Measurements from ENCODE around the gene ZNF319. TPM values are rescaled to one million over a fixed set of nuclear protein-coding genes. Genes with fewer than 3 reads are reported as not detected.
"Not testable (repeated sequence)": the region's sequence is repeated elsewhere in the genome, so short reads cannot be mapped to it uniquely, and the experiment has no call there.

Gene ZNF319
- total and polyA plus RNA-seq, 4 experiments from 2014 or later = 2.3 to 20.5 (median 18.1) TPM

DNA sequence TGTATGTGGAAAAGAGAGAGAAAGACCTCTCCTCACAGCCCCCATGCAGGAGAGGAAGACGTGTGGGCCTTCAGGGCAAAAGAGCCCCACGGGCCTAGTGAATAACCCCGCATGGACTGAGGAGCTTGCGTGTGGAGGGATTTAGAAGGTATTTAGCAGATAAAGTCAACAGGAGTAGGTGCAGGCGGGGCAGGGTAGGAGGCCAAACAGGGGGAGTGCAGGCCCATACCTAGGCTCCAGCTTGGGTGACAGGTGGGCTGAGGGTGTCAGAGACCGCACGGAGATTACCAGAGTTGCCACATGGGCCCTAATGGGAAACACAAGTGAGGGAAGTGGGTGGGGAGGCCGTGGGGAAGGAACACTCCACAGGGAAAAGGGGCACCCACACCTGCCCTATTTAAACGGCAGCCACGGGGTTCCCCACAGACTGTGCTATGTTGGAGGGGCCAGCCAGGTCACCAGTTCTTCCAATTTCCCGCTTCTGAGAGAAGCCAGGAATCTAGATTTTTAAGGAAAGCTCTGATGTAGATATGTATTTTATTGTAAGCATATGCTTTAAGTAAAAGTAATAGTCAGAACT is 21.4 kb downstream of the ZNF319 start:
- Histone ChIP-seq H3K9me3 (ENCODE audit: control insufficient read depth in 1 of 2, low read length in 2 of 2) (no peaks in the 10 kb centered on the region), H3K4me1 (ENCODE audit: insufficient read depth, low read length) (peaks cover 3% of the 10 kb centered on the region), H3K4me3 (ENCODE audit: low read length in 2 of 2) (no peak overlapping the region), H3K27me3 (ENCODE audit: insufficient read depth, low read length) (no peaks in the 10 kb centered on the region), H3K27ac (ENCODE audit: low read depth, low read length) (no peak overlapping the region), H3K36me3 (ENCODE audit: insufficient read depth, low read length) (no peaks in the 10 kb centered on the region)
- peaks cover 0 to 3% (median 0%) of the 10 kb centered on the region in 4 donors for H3K4me1 Mint-ChIP-seq
- H3K9me3 Mint-ChIP-seq = no peaks in the 10 kb centered on the region
- ChIA-PET CTCF (ENCODE audit: partially characterized antibody) (interaction anchor here (1.2 kb wide), 1 partner anchor 13 kb away, joined by 3 read pairs; no protein-coding TSS in a partner anchor), POLR2A (ENCODE audit: partially characterized antibody) (no interaction called here)
- H3K27me3 Mint-ChIP-seq = no peaks in the 10 kb centered on the region
- intact Hi-C loops (cut with micrococcal nuclease) = no loop called here
- H3K4me3 Mint-ChIP-seq = no peak overlapping the region
- no peaks in the 10 kb centered on the region for H3K36me3 Mint-ChIP-seq
- no peak for DNase-seq
- H3K27ac Mint-ChIP-seq = no peak overlapping the region

DNA sequence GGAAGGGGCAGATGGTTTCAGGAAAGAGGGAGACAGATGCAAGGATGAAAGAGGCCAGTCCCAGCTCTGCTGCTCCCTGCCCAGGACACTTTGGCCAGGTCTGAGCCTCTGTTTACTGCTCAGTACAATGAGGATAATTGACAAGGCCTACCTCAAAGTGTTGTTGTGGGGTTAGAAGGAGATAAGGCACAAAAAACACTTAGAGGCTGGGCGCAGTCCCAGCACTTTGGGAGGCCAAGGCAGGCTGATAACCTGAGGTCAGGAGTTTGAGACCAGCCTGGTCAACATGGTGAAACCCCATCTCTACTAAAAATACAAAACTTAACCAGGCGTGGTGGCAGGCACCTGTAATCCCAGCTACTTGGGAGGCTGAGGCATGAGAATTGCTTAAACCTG is 22.4 kb downstream of the ZNF319 start:
- H3K4me3 ChIP-seq (ENCODE audit: low read length in 2 of 2); POLR2A ChIA-PET (ENCODE audit: partially characterized antibody); H3K4me1 Mint-ChIP-seq; H3K9me3 ChIP-seq (ENCODE audit: control insufficient read depth in 1 of 2, low read length in 2 of 2); H3K27me3 Mint-ChIP-seq; H3K36me3 ChIP-seq (ENCODE audit: insufficient read depth, low read length); H3K4me3 Mint-ChIP-seq; H3K36me3 Mint-ChIP-seq; H3K27me3 ChIP-seq (ENCODE audit: insufficient read depth, low read length); H3K4me1 ChIP-seq (ENCODE audit: insufficient read depth, low read length); CTCF ChIA-PET (ENCODE audit: partially characterized antibody); intact Hi-C loops (cut with micrococcal nuclease); H3K27ac ChIP-seq (ENCODE audit: low read depth, low read length); DNase-seq; H3K9me3 Mint-ChIP-seq: not testable (repeated sequence)
- peak overlapping the region in 1 of 7 donors; percentile 12 for H3K27ac Mint-ChIP-seq

DNA sequence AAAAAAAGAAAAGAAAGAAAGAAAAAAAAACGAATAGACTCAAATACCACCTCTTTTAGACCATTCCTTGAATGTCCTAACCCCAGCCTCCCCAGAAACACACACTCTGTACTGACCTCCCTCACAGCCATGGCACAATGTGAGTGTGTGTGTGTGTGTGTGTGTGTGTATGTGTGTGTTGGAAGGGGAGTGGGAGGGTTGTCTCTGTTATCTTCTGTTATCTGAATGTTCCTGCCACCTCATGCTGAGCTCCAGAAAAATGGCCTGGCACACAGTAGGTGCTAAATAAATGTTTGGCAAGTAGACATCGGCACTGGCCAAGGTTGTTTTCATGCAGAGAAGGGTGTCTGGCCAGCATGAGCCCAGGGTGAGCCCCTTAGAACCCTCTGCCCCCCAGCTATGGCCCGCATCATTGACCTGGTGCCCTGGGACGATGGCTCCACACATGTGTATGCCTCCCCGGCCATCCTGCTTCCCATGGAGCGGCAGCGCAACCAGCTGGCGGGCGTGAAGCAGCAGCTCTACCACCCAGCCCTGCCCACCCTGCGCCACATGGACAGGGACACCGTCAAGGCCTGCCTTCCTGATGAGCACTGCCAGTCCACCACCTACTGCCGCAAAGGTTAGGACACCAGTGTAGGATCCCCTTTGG is 22.9 kb downstream of the ZNF319 start:
- H3K4me3 Mint-ChIP-seq = no peak overlapping the region
- H3K9me3 Mint-ChIP-seq = no peaks in the 10 kb centered on the region
- Histone ChIP-seq H3K4me3 (ENCODE audit: low read length in 2 of 2) (no peak overlapping the region), H3K4me1 (ENCODE audit: insufficient read depth, low read length) (no peaks in the 10 kb centered on the region), H3K27ac (ENCODE audit: low read depth, low read length) (no peak overlapping the region), H3K27me3 (ENCODE audit: insufficient read depth, low read length) (no peaks in the 10 kb centered on the region), H3K9me3 (ENCODE audit: control insufficient read depth in 1 of 2, low read length in 2 of 2) (no peaks in the 10 kb centered on the region), H3K36me3 (ENCODE audit: insufficient read depth, low read length) (no peaks in the 10 kb centered on the region)
- POLR2A ChIA-PET (ENCODE audit: partially characterized antibody) = no interaction called here
- no peak overlapping the region for H3K27ac Mint-ChIP-seq
- no peaks in the 10 kb centered on the region for H3K27me3 Mint-ChIP-seq
- no peak for DNase-seq
- CTCF ChIA-PET (ENCODE audit: partially characterized antibody) = interaction anchor here (1.0 to 1.2 kb wide), 2 partner anchors 11 to 21 kb away, joined by 3 read pairs; no protein-coding TSS in a partner anchor
- H3K4me1 Mint-ChIP-seq = no peaks in the 10 kb centered on the region
- intact Hi-C loops (cut with micrococcal nuclease) = no loop called here
- no peaks in the 10 kb centered on the region for H3K36me3 Mint-ChIP-seq

DNA sequence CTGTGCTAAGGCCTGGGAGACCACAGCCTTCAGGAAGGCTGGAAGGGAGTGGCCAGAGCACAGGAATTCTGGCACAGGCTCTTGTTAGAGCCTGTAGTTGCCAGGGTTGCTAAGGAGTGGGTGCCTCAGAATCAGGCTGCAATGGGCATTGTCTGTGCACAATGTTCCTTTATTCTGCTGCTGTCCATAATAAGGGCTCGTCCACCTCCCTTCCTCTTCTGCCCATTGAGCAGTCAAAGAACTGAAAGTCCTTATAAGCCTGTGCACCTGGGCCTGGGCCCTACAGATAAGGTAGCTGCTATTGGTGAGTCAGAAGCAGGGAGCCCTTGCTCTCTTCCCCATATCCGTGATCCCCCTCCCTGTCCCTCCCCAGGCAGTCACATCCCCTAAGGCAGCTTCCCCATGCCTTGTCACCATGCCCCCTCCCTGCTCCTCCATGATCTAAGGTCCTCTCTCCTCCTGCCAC is 24.1 kb downstream of the ZNF319 start:
- CTCF ChIA-PET (ENCODE audit: partially characterized antibody) = interaction anchor here (1.0 to 1.2 kb wide), 2 partner anchors 10 to 22 kb away, joined by 3 read pairs; no protein-coding TSS in a partner anchor
- H3K27ac ChIP-seq (ENCODE audit: low read depth, low read length) = no peak overlapping the region
- H3K4me3 ChIP-seq (ENCODE audit: low read length in 2 of 2) = no peak overlapping the region
- intact Hi-C loops (cut with micrococcal nuclease) = no loop called here
- H3K9me3 ChIP-seq (ENCODE audit: control insufficient read depth in 1 of 2, low read length in 2 of 2) = no peaks in the 10 kb centered on the region
- POLR2A ChIA-PET (ENCODE audit: partially characterized antibody) = no interaction called here
- H3K4me3 Mint-ChIP-seq = no peak overlapping the region
- DNase-seq = no peak
- H3K36me3 Mint-ChIP-seq = no peaks in the 10 kb centered on the region
- no peaks in the 10 kb centered on the region for H3K4me1 ChIP-seq (ENCODE audit: insufficient read depth, low read length)
- H3K27ac Mint-ChIP-seq = no peak overlapping the region
- no peaks in the 10 kb centered on the region for H3K27me3 ChIP-seq (ENCODE audit: insufficient read depth, low read length)
- H3K4me1 Mint-ChIP-seq = no peaks in the 10 kb centered on the region
- H3K36me3 ChIP-seq (ENCODE audit: insufficient read depth, low read length) = no peaks in the 10 kb centered on the region
- no peaks in the 10 kb centered on the region for H3K27me3 Mint-ChIP-seq
- H3K9me3 Mint-ChIP-seq = no peaks in the 10 kb centered on the region

DNA sequence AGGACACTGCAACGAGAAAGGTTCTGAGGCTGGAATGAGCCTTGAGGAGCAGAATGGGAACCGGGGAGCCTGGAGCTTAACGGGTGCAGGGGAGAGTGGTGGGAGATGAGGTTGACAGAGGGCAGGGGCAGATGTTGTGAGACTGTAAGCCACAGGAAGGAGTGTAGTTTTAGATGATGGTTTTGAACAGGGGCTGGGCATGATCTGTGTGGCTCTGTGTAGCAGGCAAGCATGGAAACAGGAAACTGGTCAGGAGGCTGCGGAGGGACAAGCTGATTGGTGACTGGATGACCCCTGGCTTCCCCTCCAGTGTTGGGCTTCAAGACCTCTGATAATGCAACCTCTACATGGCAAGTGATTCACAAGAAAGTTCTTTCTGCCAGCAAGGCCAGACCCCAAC is 28.2 kb downstream of the ZNF319 start:
- H3K36me3 ChIP-seq (ENCODE audit: insufficient read depth, low read length) = no peaks in the 10 kb centered on the region
- ChIA-PET POLR2A (ENCODE audit: partially characterized antibody) (no interaction called here), CTCF (ENCODE audit: partially characterized antibody) (interaction anchor here (0.7 to 0.9 kb wide), 2 partner anchors 9 to 47 kb away, joined by 3 read pairs; no protein-coding TSS in a partner anchor)
- H3K27me3 Mint-ChIP-seq = no peaks in the 10 kb centered on the region
- no peaks in the 10 kb centered on the region for H3K9me3 Mint-ChIP-seq
- no peak overlapping the region for H3K4me3 Mint-ChIP-seq
- DNase-seq = no peak
- no peaks in the 10 kb centered on the region for H3K9me3 ChIP-seq (ENCODE audit: control insufficient read depth in 1 of 2, low read length in 2 of 2)
- H3K27ac ChIP-seq (ENCODE audit: low read depth, low read length) = no peak overlapping the region
- no peaks in the 10 kb centered on the region for H3K27me3 ChIP-seq (ENCODE audit: insufficient read depth, low read length)
- intact Hi-C loops (cut with micrococcal nuclease) = no loop called here
- no peak overlapping the region for H3K4me3 ChIP-seq (ENCODE audit: low read length in 2 of 2)
- no peaks in the 10 kb centered on the region for H3K4me1 Mint-ChIP-seq
- H3K27ac Mint-ChIP-seq = peak overlapping the region in 1 of 7 donors; percentile 68
- H3K36me3 Mint-ChIP-seq = no peaks in the 10 kb centered on the region
- no peaks in the 10 kb centered on the region for H3K4me1 ChIP-seq (ENCODE audit: insufficient read depth, low read length)

DNA sequence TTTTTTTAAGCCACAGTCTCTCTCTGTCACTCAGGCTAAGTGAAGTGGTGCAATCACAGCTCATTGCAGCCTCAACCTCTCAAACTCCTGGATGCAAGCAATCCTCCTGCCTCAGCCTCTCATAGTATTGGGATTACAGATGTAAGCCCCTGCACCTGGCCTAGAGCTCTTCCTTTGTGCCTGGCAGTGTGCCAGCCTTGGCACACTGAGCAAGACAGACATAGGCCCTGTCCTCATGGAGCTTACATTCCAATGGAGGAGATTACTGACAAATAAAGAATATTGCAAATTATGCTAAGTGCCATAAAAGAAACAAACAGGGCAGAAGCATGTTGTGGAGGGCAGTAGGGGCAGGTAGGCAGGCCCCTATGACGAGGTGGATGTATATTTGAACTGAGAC is 28.6 kb downstream of the ZNF319 start:
- H3K27ac ChIP-seq (ENCODE audit: low read depth, low read length) = no peak overlapping the region
- H3K4me1 ChIP-seq (ENCODE audit: insufficient read depth, low read length) = no peaks in the 10 kb centered on the region
- Mint-ChIP-seq H3K9me3 (no peaks in the 10 kb centered on the region), H3K4me1 (no peaks in the 10 kb centered on the region), H3K27me3 (no peaks in the 10 kb centered on the region), H3K27ac (peak overlapping the region in 2 of 7 donors; percentile 61 to 62), H3K36me3 (no peaks in the 10 kb centered on the region), H3K4me3 (no peak overlapping the region)
- no peaks in the 10 kb centered on the region for H3K9me3 ChIP-seq (ENCODE audit: control insufficient read depth in 1 of 2, low read length in 2 of 2)
- no peak overlapping the region for H3K4me3 ChIP-seq (ENCODE audit: low read length in 2 of 2)
- DNase-seq = no peak
- H3K27me3 ChIP-seq (ENCODE audit: insufficient read depth, low read length) = no peaks in the 10 kb centered on the region
- H3K36me3 ChIP-seq (ENCODE audit: insufficient read depth, low read length) = no peaks in the 10 kb centered on the region
- intact Hi-C loops (cut with micrococcal nuclease) = no loop called here
- ChIA-PET CTCF (ENCODE audit: partially characterized antibody) (interaction anchor here (0.7 to 0.9 kb wide), 2 partner anchors 8 to 48 kb away, joined by 3 read pairs; no protein-coding TSS in a partner anchor), POLR2A (ENCODE audit: partially characterized antibody) (no interaction called here)

DNA sequence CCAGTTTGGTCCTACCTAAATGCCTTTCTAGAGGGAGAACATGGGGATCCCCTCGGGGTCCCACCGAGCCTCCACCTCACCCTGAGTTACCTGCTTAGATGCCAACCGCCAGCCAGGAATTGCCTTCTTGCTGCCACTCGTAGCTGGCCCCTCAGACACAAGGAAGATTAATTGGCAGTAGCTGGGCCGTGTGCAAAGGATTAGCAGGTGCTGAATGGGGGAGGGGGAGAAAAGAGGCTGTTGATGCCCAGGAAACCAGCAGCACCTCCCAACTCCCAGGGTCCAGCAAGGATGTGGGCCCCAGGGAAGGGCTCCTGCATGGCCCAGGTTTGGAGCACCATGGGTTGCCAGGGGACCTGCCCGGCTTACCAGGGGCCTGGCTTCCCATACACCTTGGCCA is 29.5 kb downstream of the ZNF319 start, which contains the start of gene CNGB1:
TSS of gene CNGB1 (minus strand) at position 159 of the 400 bp plus-strand sequence. CDS start 3,842 bp downstream, outside the sequence.
- Mint-ChIP-seq H3K4me1 (no peaks in the 10 kb centered on the region), H3K9me3 (no peaks in the 10 kb centered on the region), H3K27me3 (no peaks in the 10 kb centered on the region), H3K4me3 (no peak within 1 kb of the TSS), H3K36me3 (no peaks in the 10 kb centered on the region), H3K27ac (peak within 1 kb of the TSS in 2 of 7 donors; percentile 61 to 62)
- H3K27me3 ChIP-seq (ENCODE audit: insufficient read depth, low read length) = no peaks in the 10 kb centered on the region
- CTCF ChIA-PET (ENCODE audit: partially characterized antibody) = no interaction called here
- H3K4me1 ChIP-seq (ENCODE audit: insufficient read depth, low read length) = no peaks in the 10 kb centered on the region
- H3K27ac ChIP-seq (ENCODE audit: low read depth, low read length) = no peak within 1 kb of the TSS
- no peak for DNase-seq
- POLR2A ChIA-PET (ENCODE audit: partially characterized antibody) = no interaction called here
- no peak within 1 kb of the TSS for H3K4me3 ChIP-seq (ENCODE audit: low read length in 2 of 2)
- H3K9me3 ChIP-seq (ENCODE audit: control insufficient read depth in 1 of 2, low read length in 2 of 2) = no peaks in the 10 kb centered on the region
- intact Hi-C loops (cut with micrococcal nuclease) = no loop called here
- H3K36me3 ChIP-seq (ENCODE audit: insufficient read depth, low read length) = no peaks in the 10 kb centered on the region

Data from CD4-positive, alpha-beta memory T cell (primary cell).